DMS153 treated with DMSO at 0.1 percent for 48 hours (cell line): ENCODE measurements around the gene UBALD1.
"Not testable (repeated sequence)": the region's sequence is repeated elsewhere in the genome, so short reads cannot be mapped to it uniquely, and the experiment has no call there.

Experiments used
- DNase-seq: peaks from one replicate; lab custom pipeline; 2025; ENCODE audit not compliant: unreplicated experiment; lab: John Stamatoyannopoulos, UW

UBALD1 gene

DNA sequence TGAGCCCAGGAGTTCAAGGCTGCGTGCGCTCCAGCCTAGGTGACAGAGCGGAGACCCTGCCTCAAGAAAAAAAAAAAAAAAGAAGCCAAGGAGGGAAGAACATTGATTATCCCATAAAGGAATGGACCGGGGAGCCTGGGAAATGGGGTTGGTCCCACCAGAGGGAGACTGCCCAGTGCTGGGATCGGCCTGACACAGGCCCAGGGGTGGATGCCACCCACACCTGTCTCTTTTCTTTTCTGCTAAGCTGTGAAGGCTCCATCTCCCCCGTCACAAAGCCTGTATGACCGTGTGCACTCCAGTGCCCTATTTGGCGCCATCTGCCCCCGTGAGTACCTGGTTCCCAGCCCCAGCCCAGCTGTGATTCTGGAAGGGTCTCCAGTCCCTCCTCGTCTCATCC lies 15.7 kb downstream of the UBALD1 start:
- DNase-seq = no peak

DNA sequence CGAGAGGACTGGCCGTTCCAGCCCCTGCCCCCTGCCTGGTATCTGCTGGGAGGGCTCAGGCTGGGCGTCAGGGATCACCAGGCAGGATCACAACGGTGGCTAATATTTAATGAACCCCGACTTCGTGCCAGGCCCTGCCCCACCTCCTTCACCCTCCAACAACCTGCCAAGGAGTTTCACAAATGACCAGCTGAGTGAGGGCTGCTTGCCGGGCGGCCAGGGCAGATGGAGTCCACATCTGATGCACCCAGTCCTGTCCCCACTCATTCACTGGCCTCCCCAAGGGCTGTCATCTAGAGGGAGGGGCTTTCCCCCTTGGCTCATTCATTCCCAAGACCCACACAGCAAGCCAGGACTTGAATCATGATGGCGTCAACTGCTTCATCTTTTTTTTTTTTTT lies 17.5 kb downstream of the UBALD1 start:
- no peak for DNase-seq

DNA sequence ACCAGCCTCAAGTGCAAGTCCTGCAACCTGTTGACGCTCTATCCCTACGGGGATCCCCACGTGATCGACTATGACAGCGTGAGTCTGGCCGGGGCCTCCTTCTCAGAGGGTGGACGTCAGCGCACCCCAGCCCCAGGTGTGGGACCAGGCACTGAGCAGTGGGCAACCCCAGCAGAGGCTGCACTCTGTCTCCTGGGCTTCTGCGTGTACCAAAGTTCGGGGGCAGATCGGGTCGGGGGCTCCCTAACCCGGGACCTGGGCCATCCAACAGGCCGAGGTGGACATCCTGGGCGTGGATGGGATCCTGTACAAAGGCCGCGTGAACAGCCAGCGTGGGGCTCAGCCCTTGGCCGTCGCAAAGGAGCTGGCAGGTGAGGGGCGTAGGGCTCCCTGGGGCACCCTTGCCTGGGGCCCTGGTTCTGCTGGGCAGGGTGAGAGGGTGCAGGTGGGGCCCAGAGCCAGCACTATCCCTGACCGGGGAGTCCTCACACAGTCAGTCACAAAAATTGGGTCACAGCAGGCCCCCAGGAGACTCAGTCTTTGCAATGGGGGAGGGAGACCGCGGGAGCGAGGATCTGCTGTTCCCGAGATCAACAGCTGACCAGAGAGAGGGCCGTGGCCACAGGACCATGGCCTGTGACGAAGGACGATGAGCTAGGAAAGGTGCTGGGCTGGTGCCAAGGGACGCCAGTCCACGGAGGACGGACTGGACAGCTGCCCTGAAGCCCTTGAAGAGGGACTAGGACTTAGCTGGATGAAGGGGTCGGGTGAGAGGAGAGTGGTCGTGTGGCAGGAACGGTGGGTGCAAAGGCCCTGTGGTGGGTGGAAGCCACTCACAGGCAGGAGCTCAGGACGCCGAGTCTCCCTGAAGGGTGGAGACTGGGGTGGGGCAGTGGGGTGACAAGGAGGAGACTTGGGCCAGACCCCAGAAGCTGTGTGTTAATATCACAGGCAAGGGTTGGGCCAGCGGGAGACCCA lies 20.0 kb downstream of the UBALD1 start:
- DNase-seq = no peak

DNA sequence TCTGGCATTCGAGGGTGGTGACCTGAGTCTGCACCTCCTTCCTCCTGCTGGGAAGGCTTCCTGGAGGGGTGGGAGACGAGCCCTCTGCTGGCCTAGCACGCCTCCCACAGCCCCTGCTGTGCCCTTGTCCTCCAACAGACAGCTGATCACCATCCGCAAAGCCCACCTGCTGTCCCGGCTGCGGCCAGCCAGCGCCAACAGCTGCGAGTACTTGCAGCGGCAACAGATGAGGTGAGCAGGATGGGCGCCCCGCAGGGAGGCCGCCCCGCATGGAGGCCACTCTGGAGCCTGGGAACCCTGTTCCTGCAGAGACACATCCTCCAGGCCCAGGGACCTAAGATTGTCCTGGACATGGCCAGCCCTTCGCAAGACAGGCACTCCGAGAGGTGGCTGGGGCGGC lies 21.6 kb downstream of the UBALD1 start:
- no peak for DNase-seq

DNA sequence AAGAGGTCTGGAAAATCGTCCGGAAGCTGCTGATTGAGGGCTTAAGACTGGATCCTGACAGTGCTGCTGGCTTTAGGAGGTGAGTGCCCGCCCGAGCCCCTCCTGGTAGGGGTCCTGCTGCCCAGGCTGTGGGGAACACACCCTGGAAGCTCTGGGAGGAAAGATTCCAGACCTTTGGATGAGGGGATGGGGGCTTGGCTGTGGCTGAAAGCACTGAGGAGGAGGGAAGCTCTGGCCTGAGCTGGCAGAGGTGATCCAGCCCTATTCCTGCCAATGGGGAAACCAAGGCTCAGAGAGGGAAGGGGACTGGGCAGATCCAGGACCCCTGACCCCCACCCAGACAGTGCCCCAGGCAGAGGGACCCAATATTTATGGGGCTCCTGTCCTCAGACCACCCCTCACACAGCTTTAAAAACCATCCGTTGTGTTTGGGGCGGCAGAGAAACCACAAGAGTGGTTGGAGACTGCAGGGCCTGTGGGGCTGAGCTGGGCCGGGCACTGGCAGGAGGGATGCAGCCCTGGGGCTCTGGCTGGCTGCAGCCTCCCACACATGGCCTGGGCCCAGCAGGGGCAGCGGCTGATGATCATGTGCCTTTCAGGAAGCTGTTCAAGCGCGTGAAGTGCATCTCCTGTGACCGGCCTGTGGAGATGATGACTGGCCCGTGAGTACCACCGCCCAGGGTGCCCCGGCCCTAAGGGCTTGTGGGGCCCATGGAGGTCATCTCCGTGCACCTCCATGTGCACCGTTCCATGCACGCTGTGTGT lies 22.8 kb downstream of the UBALD1 start:
- no peak for DNase-seq

DNA sequence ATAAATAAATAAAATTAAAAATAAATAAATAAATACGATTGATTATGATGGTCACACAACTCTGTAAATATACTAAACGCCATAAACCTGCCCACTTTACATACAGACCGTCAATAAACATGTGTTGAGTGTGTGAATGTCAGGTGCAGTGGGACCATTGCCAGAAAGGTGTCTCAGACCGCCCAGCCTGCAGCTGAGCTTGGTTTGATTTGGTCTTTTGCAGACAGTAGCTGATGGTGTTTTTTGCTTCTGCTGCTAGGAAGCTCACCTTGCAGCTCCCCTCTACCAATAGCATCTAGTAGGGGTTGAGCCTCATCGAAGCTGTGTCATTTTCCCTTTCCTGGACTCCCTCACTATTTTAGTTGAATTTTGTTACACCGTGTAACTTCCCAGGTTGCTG lies 23.5 kb downstream of the UBALD1 start:
- DNase-seq = no peak

DNA sequence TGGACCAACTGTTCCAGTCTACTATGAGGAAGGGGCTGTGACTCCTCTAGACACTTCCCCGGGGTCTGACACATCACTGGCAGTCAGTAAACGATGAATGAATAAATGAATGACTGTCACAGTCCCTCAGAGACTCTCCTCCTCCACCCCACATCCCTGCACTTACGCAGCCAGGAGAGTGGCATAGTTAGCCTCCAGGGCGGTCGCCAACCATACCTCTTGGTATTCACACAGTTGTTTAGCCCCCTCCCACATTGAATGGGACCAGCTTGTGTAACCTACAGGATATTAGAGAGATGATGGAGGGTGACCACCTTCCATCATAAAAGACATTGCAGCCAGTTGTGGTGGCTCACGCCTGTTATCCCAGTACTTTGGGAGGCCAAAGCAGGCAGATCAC lies 25.7 kb downstream of the UBALD1 start:
- no peak for DNase-seq

DNA sequence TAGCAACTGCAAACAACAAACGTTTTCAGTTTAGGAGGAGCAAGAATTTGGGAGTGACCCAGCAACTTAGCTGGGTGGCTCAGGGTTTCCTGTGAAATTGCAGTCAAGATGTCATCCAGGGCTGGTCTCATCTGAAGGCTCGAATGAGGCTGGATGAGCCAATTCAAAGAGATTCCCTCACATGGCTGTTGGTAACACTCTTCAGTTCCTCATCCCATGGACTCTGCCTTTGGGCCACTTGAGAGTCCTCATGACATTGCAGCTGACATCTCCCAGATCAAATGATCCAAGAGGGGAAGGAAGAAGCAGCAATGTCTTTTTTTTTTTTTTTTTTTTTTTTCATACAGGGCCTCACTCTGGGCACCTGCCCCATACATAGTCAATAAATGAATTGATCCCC lies 26.3 kb downstream of the UBALD1 start:
- no peak for DNase-seq

DNA sequence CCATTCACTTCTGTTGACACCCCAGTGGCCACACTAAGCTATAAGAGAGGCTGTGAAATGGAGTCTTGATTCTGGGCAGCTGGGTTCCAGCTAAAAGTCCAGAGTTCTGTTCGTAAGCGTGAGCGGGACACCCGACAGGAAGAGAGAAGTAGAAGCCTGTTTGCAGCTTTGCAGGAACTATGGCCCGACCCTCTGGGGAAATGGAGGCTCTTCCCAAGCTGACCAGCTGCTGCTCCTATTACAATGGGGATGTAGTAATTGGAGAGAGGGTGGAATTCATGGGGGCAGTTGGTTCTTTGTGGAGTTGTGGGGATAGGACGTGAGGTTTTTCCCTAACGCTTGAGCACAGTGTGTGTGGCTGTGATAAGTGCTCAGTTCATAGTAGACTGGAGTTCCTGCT lies 28.4 kb downstream of the UBALD1 start:
- no peak for DNase-seq

DNA sequence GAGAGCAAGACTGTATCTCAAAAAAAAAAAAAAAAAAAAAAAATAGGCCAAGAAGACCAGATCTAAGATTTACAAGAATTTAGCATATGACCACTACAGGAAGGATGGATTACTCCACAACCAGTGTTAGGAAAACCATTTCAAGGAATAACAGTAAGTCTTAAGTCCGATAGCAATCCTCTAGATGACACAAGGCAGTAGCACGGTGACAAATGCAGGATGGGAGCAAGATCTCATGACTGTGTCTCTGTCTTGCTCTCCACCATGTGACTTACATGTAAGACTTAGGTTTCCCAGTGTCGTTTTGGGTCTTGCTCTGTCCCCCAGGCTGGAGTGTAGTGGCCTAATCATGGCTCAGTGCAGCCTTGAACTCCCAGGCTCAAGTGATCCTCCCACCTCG lies 30.8 kb downstream of the UBALD1 start:
- DNase-seq = no peak

DNA sequence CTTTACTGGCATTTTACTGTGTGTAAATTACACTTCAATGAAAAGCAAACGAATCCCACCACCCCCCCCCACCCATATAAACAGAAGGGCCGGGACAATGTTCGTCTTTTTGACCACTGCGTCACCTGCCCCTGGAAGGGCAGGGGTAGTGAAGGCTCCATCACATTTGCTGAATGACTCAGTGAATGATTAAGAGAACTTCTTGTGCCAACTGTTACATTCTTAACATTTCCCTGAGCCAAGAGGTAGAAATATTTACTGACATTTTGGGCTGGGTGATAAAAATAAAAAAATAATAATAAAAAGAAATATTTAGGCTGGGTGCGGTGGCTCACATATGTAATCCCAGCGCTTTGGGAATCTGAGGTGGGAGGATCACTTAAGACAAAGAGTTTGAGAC lies 34.4 kb downstream of the UBALD1 start:
- no peak for DNase-seq

DNA sequence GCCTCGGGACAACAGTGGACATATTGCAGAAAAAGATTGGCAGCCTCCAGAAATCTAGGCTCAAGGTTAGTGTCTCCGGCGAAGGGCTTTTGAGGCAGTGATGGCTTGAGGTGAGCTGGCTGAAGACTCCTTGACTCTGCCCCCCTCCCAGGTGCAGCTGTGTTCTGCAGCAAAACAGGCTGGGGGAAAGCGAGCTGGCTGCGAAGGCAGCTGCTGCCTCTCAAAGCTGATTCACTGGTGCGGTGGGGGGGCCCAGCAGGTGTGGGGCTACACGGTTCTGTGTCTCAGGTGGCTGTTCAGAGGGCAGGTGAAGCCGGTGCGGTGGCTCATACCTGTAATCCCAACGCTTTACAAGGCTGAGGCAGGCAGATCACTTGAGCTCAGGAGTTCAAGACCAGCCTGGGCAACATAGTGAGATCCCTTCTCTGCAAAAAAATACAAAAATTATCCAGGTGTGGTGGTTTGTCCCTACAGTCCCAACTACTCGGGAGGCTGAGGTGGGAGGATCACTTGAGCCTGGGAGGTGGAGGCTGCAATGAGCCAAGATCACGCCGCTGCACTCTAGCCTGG lies 35.6 kb downstream of the UBALD1 start:
- no peak for DNase-seq

DNA sequence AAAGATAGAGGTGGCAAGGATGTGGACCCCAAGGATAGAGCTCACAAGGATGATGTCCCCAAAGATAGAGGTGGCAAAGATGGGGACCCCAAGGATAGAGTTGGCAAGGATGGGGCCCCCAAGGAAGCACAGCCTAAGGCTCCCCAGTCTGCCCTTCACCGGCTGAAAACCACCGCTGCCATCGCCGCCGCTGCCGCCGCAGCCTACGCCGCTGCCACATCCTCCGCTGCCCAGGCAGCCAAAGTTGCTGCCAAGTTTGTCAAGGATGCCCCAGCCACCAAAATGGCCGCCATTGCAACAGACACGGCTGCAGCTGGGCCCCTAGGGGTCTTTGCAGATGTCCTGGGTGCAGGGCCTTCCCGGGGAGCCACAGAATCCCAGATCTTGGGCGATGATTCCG lies 38.7 kb downstream of the UBALD1 start:
- DNase-seq = no peak

DNA sequence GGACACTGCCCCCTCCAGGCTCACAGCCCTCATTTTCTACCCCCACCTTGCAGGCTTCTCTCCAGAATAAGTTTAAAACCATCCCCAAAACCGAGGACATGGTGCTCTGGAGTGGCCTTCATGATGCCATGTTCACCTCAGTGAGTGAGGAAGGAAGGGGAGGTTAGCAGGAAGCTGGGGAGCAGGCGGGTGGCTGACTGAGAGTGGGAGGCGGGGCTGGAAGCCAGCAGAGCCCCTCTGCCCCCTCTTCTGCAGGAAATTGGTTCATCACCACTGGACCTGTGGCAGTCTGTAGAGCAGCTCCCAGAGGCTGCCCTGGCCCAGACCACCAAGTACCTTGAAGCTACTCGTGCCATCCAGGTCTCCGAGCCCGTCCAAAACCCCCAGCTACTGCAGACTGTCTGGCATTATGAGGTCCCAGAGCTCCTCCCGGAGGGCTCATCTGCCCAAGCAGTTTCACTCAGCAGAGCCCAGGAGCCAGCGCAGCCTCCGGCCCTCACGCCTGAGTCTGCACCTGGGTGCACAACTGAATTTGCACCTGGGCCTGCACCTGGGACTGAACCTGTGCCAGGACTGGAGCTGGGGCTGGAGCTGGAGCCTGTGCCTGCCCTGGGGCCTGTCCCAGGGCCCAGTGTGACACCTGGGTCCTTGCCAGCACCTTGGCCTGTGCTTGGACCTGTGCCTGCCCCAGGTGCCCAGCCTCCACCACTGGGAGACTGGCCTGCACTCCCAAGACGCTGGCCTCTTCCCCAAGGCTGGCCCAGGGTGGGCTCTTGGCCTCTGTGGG lies 39.6 kb downstream of the UBALD1 start:
- DNase-seq = no peak

DNA sequence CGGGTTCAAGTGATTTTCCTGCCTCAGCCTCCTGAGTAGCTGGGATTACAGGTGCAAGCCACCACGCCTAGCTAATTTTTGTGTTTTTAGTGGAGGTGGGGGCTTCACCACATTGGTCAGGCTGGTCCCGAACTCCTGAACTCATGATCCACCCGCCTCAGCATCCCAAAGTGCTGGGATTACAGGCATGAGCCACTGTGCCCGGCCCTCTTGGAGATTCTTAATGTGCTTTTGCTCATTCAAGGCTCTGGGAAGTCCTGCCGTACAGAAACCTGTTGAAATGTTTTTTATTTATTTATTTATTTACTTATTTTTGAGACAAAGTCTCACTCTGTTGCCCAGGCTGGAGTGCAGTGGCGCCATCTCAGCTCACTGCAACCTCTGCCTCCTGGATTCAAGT lies 40.8 kb downstream of the UBALD1 start:
- DNase-seq = not testable (repeated sequence)

DNA sequence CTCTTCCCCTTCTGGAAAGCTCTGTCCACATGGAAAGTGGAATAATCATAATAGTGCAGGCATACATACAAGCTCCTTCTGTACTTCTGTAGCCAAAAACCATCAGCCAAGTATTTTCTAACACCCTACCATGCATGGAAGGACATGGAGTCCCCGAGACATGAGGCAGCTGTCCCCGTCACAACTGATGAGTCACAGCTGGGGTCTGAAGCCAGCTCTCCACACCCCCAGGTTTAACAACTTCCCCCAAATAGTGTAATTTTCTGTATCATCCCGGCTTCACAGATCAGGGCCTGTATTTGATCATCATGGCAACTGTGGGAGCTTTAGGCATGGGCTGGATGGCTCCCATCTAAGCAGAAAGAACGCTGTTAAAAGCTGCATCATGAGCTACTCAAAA lies 42.0 kb downstream of the UBALD1 start:
- no peak for DNase-seq

DNA sequence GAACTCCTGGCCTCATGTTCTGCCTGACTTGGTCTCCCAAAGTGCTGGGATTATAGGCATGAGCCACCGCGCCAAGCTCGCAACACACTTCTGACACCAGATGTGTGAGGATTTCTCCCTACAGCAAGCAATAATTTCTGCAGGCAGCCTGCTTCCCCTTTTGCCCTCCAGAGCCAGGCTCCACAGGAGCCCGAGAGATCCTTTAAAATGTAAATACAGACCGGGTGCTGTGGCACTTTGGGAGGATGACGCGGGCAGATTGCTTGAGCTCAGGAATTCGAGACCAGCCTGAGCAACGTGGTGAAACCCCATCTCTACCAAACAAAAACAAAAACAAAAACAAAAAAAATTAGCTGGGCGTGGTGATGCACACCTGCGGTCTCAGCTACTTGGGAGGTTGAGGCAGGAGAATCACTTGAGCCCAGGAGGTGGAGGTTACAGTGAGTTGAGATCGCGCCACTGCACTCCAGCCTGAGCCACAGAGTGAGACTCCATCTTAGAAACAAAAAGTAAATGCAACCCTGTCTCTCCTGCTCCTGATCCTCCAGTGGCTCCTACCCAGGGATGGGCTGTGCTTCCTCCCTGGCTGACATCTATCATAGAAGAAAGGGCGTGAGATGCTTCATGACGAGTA lies 43.9 kb downstream of the UBALD1 start:
- DNase-seq = no peak

DNA sequence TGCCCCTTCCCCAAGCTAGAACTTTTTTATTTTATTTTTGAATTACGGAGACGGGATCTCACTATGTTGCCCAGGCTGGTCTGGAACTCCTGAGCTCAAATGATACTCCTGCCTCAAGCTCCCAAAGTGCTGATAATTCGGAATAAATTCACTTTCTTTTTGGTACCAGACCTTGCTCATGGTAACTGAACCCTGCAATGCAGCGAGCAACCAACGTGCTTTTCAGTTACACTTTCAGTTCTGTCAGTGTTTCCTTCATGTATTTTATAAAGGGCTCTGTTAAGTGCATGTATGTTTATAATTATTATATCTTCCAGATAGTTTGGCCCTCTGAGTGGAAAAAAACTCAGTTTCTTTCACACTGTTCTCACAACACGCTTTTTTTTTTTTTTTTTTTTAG lies 44.6 kb downstream of the UBALD1 start:
- no peak for DNase-seq

DNA sequence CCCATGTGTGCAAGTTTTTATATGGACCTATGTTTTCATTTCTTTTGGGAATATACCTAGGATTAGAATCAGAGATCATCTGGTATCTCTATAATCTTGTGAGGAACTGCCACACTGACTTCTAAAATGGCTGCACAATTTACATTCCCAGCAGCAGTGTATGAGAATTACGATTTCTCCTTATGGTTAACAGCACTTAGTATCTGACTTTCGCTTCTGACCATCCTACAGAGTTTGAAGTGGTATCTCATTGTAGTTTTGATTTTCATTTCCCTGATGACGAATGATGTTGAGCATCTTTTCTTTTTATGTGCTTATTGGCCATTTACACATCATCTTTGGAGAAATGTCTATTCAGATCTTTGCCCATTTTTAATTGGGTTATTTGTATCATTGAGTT lies 48.5 kb downstream of the UBALD1 start:
- no peak for DNase-seq

DNA sequence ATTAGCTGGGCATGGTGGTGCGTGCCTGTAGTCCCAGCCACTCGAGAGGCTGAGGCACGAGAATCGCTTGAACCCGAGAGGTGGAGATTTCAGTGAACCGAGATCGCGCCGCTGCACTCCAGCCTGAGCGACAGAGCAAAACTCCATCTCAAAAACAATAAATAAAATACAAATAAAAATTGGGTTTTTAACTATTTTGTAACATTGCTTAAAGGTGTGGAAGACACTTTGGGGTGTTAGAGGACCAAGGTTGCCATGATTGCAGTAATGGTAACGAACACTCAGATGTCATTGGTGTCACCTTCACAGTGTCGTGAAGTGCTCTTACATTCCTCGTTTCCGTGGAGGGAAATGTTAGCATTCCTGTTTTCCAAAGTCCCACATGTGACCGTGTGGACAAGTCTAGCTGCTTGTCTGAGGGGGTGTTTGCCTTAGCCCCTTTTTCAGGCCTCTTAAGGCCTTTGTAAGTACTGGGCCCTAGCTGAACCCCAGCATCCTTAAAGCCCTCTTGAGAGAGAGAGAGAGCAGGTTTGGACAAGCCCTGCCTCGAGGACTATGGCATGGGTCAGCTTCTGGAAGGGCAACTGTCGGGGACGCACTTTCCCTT lies 49.9 kb downstream of the UBALD1 start:
- no peak for DNase-seq
